Panc1 (cell line): Measurements from ENCODE around the gene SLC7A9. TPM values are rescaled to one million over a fixed set of nuclear protein-coding genes. Genes with fewer than 3 reads are reported as not detected.

Source experiments
- ATAC-seq: fragments of 200-7000 bp; cut with Tn5 transposase; 2 replicates; pipeline ENCODE4 v1.9.1; 2020; ENCODE audit warnings: mild to moderate bottlenecking, moderate library complexity
- BruUV-seq: library from RNA; stranded (reverse); fragments of 400-500 nt; replicated peaks from 2 replicates; lab custom pipeline; 2021; lab: Mats Ljungman, UMichigan
- CTCF ChIA-PET: fragments of 300-600 bp; sonication (Branson Sonifier 250); formaldehyde crosslinking; loops from one replicate; lab custom pipeline; 2022; ENCODE audit warnings: antibody characterized with exemption; lab: Charles Lee
- POLR2A ChIA-PET: fragments of 300-600 bp; sonication (Branson Sonifier 250); formaldehyde crosslinking; loops from one replicate; lab custom pipeline; 2022; ENCODE audit warnings: antibody characterized with exemption; lab: Charles Lee
- DNase-seq: peaks from one replicate; pipeline ENCODE4 v3.0.0-alpha.2; 2010; ENCODE audit warnings: low read depth, low spot score
- H3K27ac ChIP-seq: 2 replicates; pipeline ENCODE4 v1.5.1; 2011; ENCODE audit warnings: mild to moderate bottlenecking, low read length, inconsistent platforms
- H3K27me3 ChIP-seq: fragments of 200-500 bp; sonication (Bioruptor generic); 2 replicates; pipeline ENCODE4 v1.6.0; 2014; ENCODE audit warnings: low read length, inconsistent platforms; ENCODE audit not compliant: control insufficient read depth, insufficient read depth
- H3K36me3 ChIP-seq: fragments of 200-500 bp; sonication (Bioruptor generic); 2 replicates; pipeline ENCODE4 v1.5.1; 2014; ENCODE audit warnings: inconsistent platforms, mild to moderate bottlenecking, low read length, moderate library complexity; ENCODE audit not compliant: control insufficient read depth, insufficient read depth
- H3K4me1 ChIP-seq: 2 replicates; pipeline ENCODE4 v1.5.1; 2011; ENCODE audit warnings: inconsistent platforms, mild to moderate bottlenecking, low read length, moderate library complexity; ENCODE audit not compliant: control insufficient read depth, insufficient read depth
- H3K4me3 ChIP-seq, 2 experiments: 2 replicates each; pipeline ENCODE4 v1.5.1; 2011 to 2012; ENCODE audit warnings: low read depth in 2 of 2, low read length in 2 of 2, mild to moderate bottlenecking in 2 of 2, inconsistent platforms in 1 of 2, moderate library complexity in 1 of 2
- H3K9me3 ChIP-seq: fragments of 200-500 bp; sonication (Bioruptor generic); 2 replicates; pipeline ENCODE4 v1.5.1; 2014; ENCODE audit warnings: low read depth, mild to moderate bottlenecking, inconsistent platforms, low read length, moderate library complexity; ENCODE audit not compliant: control insufficient read depth, insufficient read depth
- POLR2AphosphoS5 ChIP-seq: IDR thresholded peaks from 2 replicates; pipeline ENCODE4 v1.6.1; 2012; ENCODE audit warnings: mild to moderate bottlenecking, low read depth, low read length, moderate library complexity
- SIN3A ChIP-seq: IDR thresholded peaks from 2 replicates; pipeline ENCODE4 v1.6.1; 2012; ENCODE audit warnings: low read depth, mild to moderate bottlenecking, low read length, moderate library complexity, borderline replicate concordance; ENCODE audit not compliant: insufficient read depth
- TCF7L2 ChIP-seq: IDR thresholded peaks from 2 replicates; pipeline ENCODE4 v1.6.1; 2011; ENCODE audit warnings: mild to moderate bottlenecking, low read depth, low read length, inconsistent platforms
- in situ Hi-C: cut with HindIII; loops from 2 replicates; pipeline ENCODE4 v1.10.0; 2016; ENCODE audit warnings: low sequenced_read_pairs, low pct_unique_long_range_greater_than_20kb
- intact Hi-C: fragments of 100-400 bp; cut with micrococcal nuclease; formaldehyde crosslinking; loops from one replicate; pipeline ENCODE4 v1.10.0; 2022; ENCODE audit not compliant: unreplicated experiment
- total RNA-seq: library from RNA; stranded (reverse); gene quantifications from one replicate; pipeline ENCODE4 v1.2.1, GENCODE V29; 2021; ENCODE audit not compliant: unreplicated experiment
- TF ChIP-seq, protein P1 (sequence below), 2 experiments: IDR thresholded peaks; 2 replicates each; pipeline ENCODE4 v1.6.1; 2011 to 2012; ENCODE audit warnings: low read depth in 2 of 2, control low read depth in 1 of 2, low read length in 1 of 2, mild to moderate bottlenecking in 1 of 2, moderate library complexity in 1 of 2; ENCODE audit not compliant: insufficient read depth in 1 of 2
- TF ChIP-seq, protein P2 (sequence below): fragments of 450-650 bp; IDR thresholded peaks from 2 replicates; pipeline ENCODE4 v1.5.1; 2017; ENCODE audit warnings: mild to moderate bottlenecking

The SLC7A9 gene
- total RNA-seq, 1 experiment from 2014 or later: 0.28 TPM

DNA sequence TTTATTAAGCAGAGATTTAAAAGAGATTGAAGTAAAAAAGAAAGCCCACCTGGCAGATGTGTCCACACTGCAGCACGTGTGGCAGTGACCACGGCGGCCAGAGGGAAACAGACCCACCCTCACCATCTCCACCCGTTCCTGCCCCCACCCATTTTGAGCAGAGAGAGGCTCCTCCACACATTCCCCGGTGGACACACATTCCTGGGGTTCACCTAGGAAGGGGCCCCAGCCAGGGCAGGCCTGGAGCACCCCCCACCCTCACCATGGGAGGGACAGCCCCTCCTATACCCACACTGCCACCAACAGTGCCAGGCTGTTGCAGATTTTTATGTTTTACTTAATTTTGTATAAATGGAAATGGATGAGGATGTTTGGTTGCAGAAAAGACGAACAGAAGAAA, 54.9 kb downstream of the SLC7A9 start:
- H3K27me3 ChIP-seq: no peaks in the 10 kb centered on the region
- intact Hi-C loops (no loop called here), in situ Hi-C loops (no loop called here)
- no peaks in the 10 kb centered on the region for H3K9me3 ChIP-seq
- ChIA-PET CTCF (no interaction called here), POLR2A (no interaction called here)
- DNase-seq: no peak
- ATAC-seq: no peak
- H3K4me3 ChIP-seq: no peak overlapping the region
- TF ChIP-seq POLR2AphosphoS5 (no peak), SIN3A (no peak), TCF7L2 (no peak)
- TF ChIP-seq, protein P1, sequence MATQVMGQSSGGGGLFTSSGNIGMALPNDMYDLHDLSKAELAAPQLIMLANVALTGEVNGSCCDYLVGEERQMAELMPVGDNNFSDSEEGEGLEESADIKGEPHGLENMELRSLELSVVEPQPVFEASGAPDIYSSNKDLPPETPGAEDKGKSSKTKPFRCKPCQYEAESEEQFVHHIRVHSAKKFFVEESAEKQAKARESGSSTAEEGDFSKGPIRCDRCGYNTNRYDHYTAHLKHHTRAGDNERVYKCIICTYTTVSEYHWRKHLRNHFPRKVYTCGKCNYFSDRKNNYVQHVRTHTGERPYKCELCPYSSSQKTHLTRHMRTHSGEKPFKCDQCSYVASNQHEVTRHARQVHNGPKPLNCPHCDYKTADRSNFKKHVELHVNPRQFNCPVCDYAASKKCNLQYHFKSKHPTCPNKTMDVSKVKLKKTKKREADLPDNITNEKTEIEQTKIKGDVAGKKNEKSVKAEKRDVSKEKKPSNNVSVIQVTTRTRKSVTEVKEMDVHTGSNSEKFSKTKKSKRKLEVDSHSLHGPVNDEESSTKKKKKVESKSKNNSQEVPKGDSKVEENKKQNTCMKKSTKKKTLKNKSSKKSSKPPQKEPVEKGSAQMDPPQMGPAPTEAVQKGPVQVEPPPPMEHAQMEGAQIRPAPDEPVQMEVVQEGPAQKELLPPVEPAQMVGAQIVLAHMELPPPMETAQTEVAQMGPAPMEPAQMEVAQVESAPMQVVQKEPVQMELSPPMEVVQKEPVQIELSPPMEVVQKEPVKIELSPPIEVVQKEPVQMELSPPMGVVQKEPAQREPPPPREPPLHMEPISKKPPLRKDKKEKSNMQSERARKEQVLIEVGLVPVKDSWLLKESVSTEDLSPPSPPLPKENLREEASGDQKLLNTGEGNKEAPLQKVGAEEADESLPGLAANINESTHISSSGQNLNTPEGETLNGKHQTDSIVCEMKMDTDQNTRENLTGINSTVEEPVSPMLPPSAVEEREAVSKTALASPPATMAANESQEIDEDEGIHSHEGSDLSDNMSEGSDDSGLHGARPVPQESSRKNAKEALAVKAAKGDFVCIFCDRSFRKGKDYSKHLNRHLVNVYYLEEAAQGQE (IDR thresholded peaks at IDR 0.05; ENCODE audit: insufficient read depth in 1 of 2, low read depth in 2 of 2, low read length in 1 of 2): no peak
- TF ChIP-seq, protein P2, sequence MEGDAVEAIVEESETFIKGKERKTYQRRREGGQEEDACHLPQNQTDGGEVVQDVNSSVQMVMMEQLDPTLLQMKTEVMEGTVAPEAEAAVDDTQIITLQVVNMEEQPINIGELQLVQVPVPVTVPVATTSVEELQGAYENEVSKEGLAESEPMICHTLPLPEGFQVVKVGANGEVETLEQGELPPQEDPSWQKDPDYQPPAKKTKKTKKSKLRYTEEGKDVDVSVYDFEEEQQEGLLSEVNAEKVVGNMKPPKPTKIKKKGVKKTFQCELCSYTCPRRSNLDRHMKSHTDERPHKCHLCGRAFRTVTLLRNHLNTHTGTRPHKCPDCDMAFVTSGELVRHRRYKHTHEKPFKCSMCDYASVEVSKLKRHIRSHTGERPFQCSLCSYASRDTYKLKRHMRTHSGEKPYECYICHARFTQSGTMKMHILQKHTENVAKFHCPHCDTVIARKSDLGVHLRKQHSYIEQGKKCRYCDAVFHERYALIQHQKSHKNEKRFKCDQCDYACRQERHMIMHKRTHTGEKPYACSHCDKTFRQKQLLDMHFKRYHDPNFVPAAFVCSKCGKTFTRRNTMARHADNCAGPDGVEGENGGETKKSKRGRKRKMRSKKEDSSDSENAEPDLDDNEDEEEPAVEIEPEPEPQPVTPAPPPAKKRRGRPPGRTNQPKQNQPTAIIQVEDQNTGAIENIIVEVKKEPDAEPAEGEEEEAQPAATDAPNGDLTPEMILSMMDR: no peak
- H3K36me3 ChIP-seq: no peaks in the 10 kb centered on the region
- no peaks in the 10 kb centered on the region for H3K4me1 ChIP-seq
- BruUV-seq: no TSS peak
- H3K27ac ChIP-seq: no peak overlapping the region

DNA sequence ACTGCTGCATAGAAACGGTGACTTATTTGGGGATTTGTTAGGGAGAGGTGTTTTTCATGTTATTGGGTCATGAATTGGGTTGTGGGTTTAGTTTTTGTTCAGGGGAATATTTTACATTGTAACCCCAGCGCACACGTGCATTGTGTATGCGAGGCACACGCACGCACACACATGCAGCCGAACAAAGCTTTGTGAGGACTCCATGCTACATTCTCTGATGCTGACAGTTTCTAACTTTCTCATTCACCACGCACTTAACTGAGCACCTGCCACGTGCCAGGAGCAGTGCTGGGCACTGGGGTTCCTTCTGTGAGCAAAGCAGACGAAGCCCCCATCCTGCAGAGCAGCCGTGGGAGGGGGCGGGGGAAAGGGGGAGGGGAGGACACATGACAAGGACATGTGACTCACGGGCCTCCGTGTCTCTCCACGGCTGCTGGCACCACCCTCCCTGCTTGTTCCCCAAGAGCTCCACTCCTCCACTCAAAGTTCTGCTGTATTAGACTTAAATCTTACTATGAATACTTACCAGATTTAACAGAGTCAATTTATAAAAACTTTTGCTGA, 55.6 kb downstream of the SLC7A9 start:
- DNase-seq (no peak), ATAC-seq (no peak)
- intact Hi-C loops: no loop called here
- CTCF ChIA-PET: no interaction called here
- no peaks in the 10 kb centered on the region for H3K27me3 ChIP-seq
- BruUV-seq: no TSS peak
- H3K36me3 ChIP-seq: no peaks in the 10 kb centered on the region
- POLR2A ChIA-PET: no interaction called here
- H3K9me3 ChIP-seq: no peaks in the 10 kb centered on the region
- in situ Hi-C loops: no loop called here
- TF ChIP-seq, protein P2: no peak
- TF ChIP-seq TCF7L2 (no peak), POLR2AphosphoS5 (no peak), SIN3A (no peak)
- TF ChIP-seq, protein P1 (IDR thresholded peaks at IDR 0.05; ENCODE audit: insufficient read depth in 1 of 2, low read depth in 2 of 2, low read length in 1 of 2): no peak
- no peak overlapping the region for H3K27ac ChIP-seq
- H3K4me1 ChIP-seq: no peaks in the 10 kb centered on the region
- no peak overlapping the region for H3K4me3 ChIP-seq
